Measurements from ENCODE around the gene TCERG1L.

- TF ChIP-seq CTCF (IDR thresholded peaks at IDR 0.05) (no peak), POLR2A (IDR thresholded peaks at IDR 0.05) (no peak)
Measured at GRCh38 chr10:131273476-131273875, 38.0 kb downstream of the TCERG1L start.
